HepG2 (cell line): ENCODE results near the gene RHOT2. TPM values are rescaled to one million over a fixed set of nuclear protein-coding genes. Genes with fewer than 3 reads are reported as not detected.

Experiments
- AGO2 ChIP-seq: fragments of 200-400 bp; formaldehyde crosslinking; optimal IDR thresholded peaks from 2 replicates; pipeline ENCODE3; 2017; ENCODE audit warnings: mild to moderate bottlenecking, low read depth, low read length, moderate library complexity
- ATF2 ChIP-seq: sonication (generic); formaldehyde crosslinking; IDR thresholded peaks from 2 replicates; pipeline ENCODE4 v1.4.0; 2020; ENCODE audit warnings: missing genetic modification reagents
- ATF7-NPFF ChIP-seq: sonication (generic); formaldehyde crosslinking; IDR thresholded peaks from 2 replicates; pipeline ENCODE4 v1.8.1; 2023; ENCODE audit warnings: mild to moderate bottlenecking, low read depth, missing genetic modification reagents, moderate library complexity
- CREBL2 ChIP-seq: sonication (generic); formaldehyde crosslinking; IDR thresholded peaks from 2 replicates; pipeline ENCODE4 v1.8.1; 2023; ENCODE audit warnings: missing genetic modification reagents, mild to moderate bottlenecking, borderline replicate concordance
- DPF2 ChIP-seq: sonication (generic); formaldehyde crosslinking; IDR thresholded peaks from 2 replicates; pipeline ENCODE4 v1.4.0; 2020; ENCODE audit warnings: mild to moderate bottlenecking, low read depth, missing genetic modification reagents, borderline replicate concordance
- HBP1 ChIP-seq: IDR thresholded peaks from 2 replicates; pipeline ENCODE4 v1.6.1; 2016; ENCODE audit warnings: low read depth, control low read depth
- ISX ChIP-seq: sonication (generic); formaldehyde crosslinking; conservative IDR thresholded peaks from 2 replicates; pipeline ENCODE4 v1.5.0; 2020; ENCODE audit warnings: missing genetic modification reagents
- MAFK ChIP-seq, 2 experiments: IDR thresholded peaks in 1 of 2; conservative IDR thresholded peaks in 1 of 2; 2 replicates each; pipeline ENCODE4 v1.6.1; 2011; ENCODE audit warnings: improper control_type of control experiment in 2 of 2, low read length in 2 of 2
- RBAK ChIP-seq: sonication (generic); formaldehyde crosslinking; IDR thresholded peaks from 2 replicates; pipeline ENCODE4 v1.5.1; 2020; ENCODE audit warnings: mild to moderate bottlenecking, missing genetic modification reagents
- RNF2 ChIP-seq: fragments of 450-650 bp; conservative IDR thresholded peaks from 2 replicates; pipeline ENCODE4 v1.6.1; 2016; ENCODE audit warnings: low read depth
- SAP130 ChIP-seq: IDR thresholded peaks from 2 replicates; pipeline ENCODE4 v1.6.1; 2016; ENCODE audit warnings: low read depth
- SOX5 ChIP-seq: IDR thresholded peaks from 2 replicates; pipeline ENCODE4 v1.6.1; 2016; ENCODE audit warnings: borderline replicate concordance
- YEATS4 ChIP-seq: sonication (generic); formaldehyde crosslinking; IDR thresholded peaks from 2 replicates; pipeline ENCODE4 v1.4.0; 2020; ENCODE audit warnings: missing genetic modification reagents, borderline replicate concordance
- ZBTB21 ChIP-seq: sonication (generic); formaldehyde crosslinking; IDR thresholded peaks from 2 replicates; pipeline ENCODE4 v1.4.0; 2020; ENCODE audit warnings: missing genetic modification reagents
- ZBTB25 ChIP-seq: IDR thresholded peaks from 2 replicates; pipeline ENCODE4 v1.6.1; 2018; ENCODE audit warnings: missing genetic modification reagents
- ZBTB49 ChIP-seq: sonication (generic); formaldehyde crosslinking; IDR thresholded peaks from 2 replicates; pipeline ENCODE4 v1.4.0; 2020; ENCODE audit warnings: missing genetic modification reagents, borderline replicate concordance
- ZFP41 ChIP-seq: sonication (generic); formaldehyde crosslinking; IDR thresholded peaks from 2 replicates; pipeline ENCODE4 v1.4.0; 2020; ENCODE audit warnings: mild to moderate bottlenecking, missing genetic modification reagents, borderline replicate concordance
- ZNF20 ChIP-seq: sonication (generic); formaldehyde crosslinking; IDR thresholded peaks from 2 replicates; pipeline ENCODE4 v1.4.0; 2020; ENCODE audit warnings: mild to moderate bottlenecking, moderate library complexity, missing genetic modification reagents
- ZNF225 ChIP-seq: sonication (generic); formaldehyde crosslinking; IDR thresholded peaks from 2 replicates; pipeline ENCODE4 v1.4.0; 2020; ENCODE audit warnings: mild to moderate bottlenecking, missing genetic modification reagents
- ZNF460 ChIP-seq: sonication (generic); formaldehyde crosslinking; IDR thresholded peaks from 2 replicates; pipeline ENCODE4 v1.5.1; 2020; ENCODE audit warnings: missing genetic modification reagents, mild to moderate bottlenecking, borderline replicate concordance
- ZNF546 ChIP-seq: sonication (generic); formaldehyde crosslinking; conservative IDR thresholded peaks from 2 replicates; pipeline ENCODE4 v1.8.1; 2023; ENCODE audit warnings: mild to moderate bottlenecking, missing genetic modification reagents
- ZNF761 ChIP-seq: sonication (generic); formaldehyde crosslinking; conservative IDR thresholded peaks from 2 replicates; pipeline ENCODE4 v1.4.0; 2020; ENCODE audit warnings: mild to moderate bottlenecking, missing genetic modification reagents
- polyA plus RNA-seq, 8 experiments: library from polyadenylated mRNA; depleted of rRNA in 3 of 8; stranded (reverse) in 7 of 8; unstranded in 1 of 8; fragments of >200 nt; fragmentation: Illumina TruSeq in 4 of 8; extraction: Trizol in 4 of 8; gene quantifications; 2 replicates each; pipeline versions ENCODE4 v1.2.1 to v1.2.3, GENCODE V29; 2011 to 2016; ENCODE audit warnings: low read depth in 4 of 8, missing spikeins in 1 of 8, mixed read lengths in 1 of 8; ENCODE audit not compliant: insufficient read depth in 1 of 8
- total RNA-seq, 5 experiments: library from RNA; depleted of rRNA; stranded (reverse); fragments of >200 nt; fragmentation: Illumina TruSeq; extraction: Trizol; gene quantifications; 2 replicates each; pipeline ENCODE4 v1.2.3, GENCODE V29; 2016; ENCODE audit warnings: low read depth in 1 of 5

Gene RHOT2
- total and polyA plus RNA-seq, 2 of the 13 experiments (the other 11 are each of a cell fraction or from before 2014, with no cell fraction given): 63.6 to 76.9 TPM

GRCh38 chr16:714558-715476 is 46.9 kb downstream of the RHOT2 start, which contains the start of gene METRN (continued):
- TF ChIP-seq ZNF761 (CRISPR knock-in tag) (no peak; the same call in 1 of the 2 replicates), AGO2 (peak; percentile 50), ZNF546 (CRISPR knock-in tag) (no peak; the same call in none of the 2 replicates), SAP130 (CRISPR knock-in tag) (0 out of 2 replicates have a peak, but pooled peaks have one; percentile 15), DPF2 (CRISPR knock-in tag) (no peak), ATF7-NPFF (peak; percentile 41; the same call in 1 of the 2 replicates), ZBTB25 (no peak), ZNF460 (CRISPR knock-in tag) (no peak), MAFK (conservative IDR thresholded peaks at IDR 0.05 in 1 of 2, IDR thresholded peaks at IDR 0.05 in 1 of 2; ENCODE audit: low read length in 2 of 2) (no peak), RNF2 (no peak), ZBTB49 (CRISPR knock-in tag) (no peak), ATF2 (CRISPR knock-in tag) (no peak), ZFP41 (CRISPR knock-in tag) (no peak), ZNF20 (CRISPR knock-in tag) (no peak), ZNF225 (CRISPR knock-in tag) (peak; percentile 43; the same call in 1 of the 2 replicates), SOX5 (CRISPR knock-in tag) (no peak), ZBTB21 (CRISPR knock-in tag) (no peak), HBP1 (CRISPR knock-in tag) (no peak), RBAK (CRISPR knock-in tag) (no peak), YEATS4 (CRISPR knock-in tag) (no peak), CREBL2 (no peak), ISX (CRISPR knock-in tag) (no peak)
